ENCODE results near the gene CRKL.

- TF ChIP-seq CTCF (conservative IDR thresholded peaks at IDR 0.05; ENCODE audit: low read depth, low read length): no peak
- no peak for TF ChIP-seq POLR2A (IDR thresholded peaks at IDR 0.05; ENCODE audit: low read depth, low read length)
- TF ChIP-seq BHLHE40 (IDR thresholded peaks at IDR 0.05; ENCODE audit: low read depth, low read length): no peak
- TF ChIP-seq MXI1 (IDR thresholded peaks at IDR 0.05; ENCODE audit: borderline replicate concordance, low read depth, low read length): no peak
- no peak for TF ChIP-seq USF2 (IDR thresholded peaks at IDR 0.05; ENCODE audit: low read depth, low read length)
- no peak for TF ChIP-seq RAD21 (IDR thresholded peaks at IDR 0.05; ENCODE audit: low read length)
- TF ChIP-seq RFX5 (IDR thresholded peaks at IDR 0.05; ENCODE audit: low read depth, low read length): no peak
- TF ChIP-seq MAFK (IDR thresholded peaks at IDR 0.05; ENCODE audit: low read depth, low read length): no peak
- TF ChIP-seq SMC3 (IDR thresholded peaks at IDR 0.05; ENCODE audit: low read depth, low read length): no peak
- TF ChIP-seq CHD1 (IDR thresholded peaks at IDR 0.05; ENCODE audit: low read depth, low read length): no peak
- no peak for TF ChIP-seq NFE2L2 (IDR thresholded peaks at IDR 0.05; ENCODE audit: low read depth, low read length)
- no peak for TF ChIP-seq CEBPB (IDR thresholded peaks at IDR 0.05; ENCODE audit: low read depth, low read length)
These were observed 12.8 kb downstream of the CRKL start for GRCh38 chr22:20930004-20930403.

Data from IMR-90 (cell line).